Trophoblast cell (in vitro differentiated cells and primary cell): Measurements from ENCODE around the gene CETP.

Experiments used
- DNase-seq, 2 donors: peaks; one replicate each; pipeline ENCODE4 v3.0.0-alpha.2; 2016
- H2AFZ ChIP-seq: 2 replicates; pipeline ENCODE4 v1.6.1; 2013; ENCODE audit warnings: low read length, moderate library complexity, mild to moderate bottlenecking; ENCODE audit not compliant: insufficient read depth, poor library complexity
- H2AK5ac ChIP-seq: 2 replicates; pipeline ENCODE4 v1.6.1; 2013; ENCODE audit warnings: mild to moderate bottlenecking, low read length
- H2BK120ac ChIP-seq: 2 replicates; pipeline ENCODE4 v1.6.1; 2013; ENCODE audit warnings: low read length, mild to moderate bottlenecking, moderate library complexity; ENCODE audit not compliant: insufficient read depth, poor library complexity
- H2BK12ac ChIP-seq: 2 replicates; pipeline ENCODE4 v1.6.1; 2013; ENCODE audit warnings: mild to moderate bottlenecking, low read length, moderate library complexity
- H2BK5ac ChIP-seq: 2 replicates; pipeline ENCODE4 v1.6.1; 2013; ENCODE audit warnings: low read length, low read depth, moderate library complexity, mild to moderate bottlenecking; ENCODE audit not compliant: poor library complexity
- H3K14ac ChIP-seq: 2 replicates; pipeline ENCODE4 v1.6.1; 2013; ENCODE audit warnings: mild to moderate bottlenecking, low read length
- H3K18ac ChIP-seq: 2 replicates; pipeline ENCODE4 v1.6.1; 2013; ENCODE audit warnings: mild to moderate bottlenecking, low read length
- H3K23ac ChIP-seq: 2 replicates; pipeline ENCODE4 v1.6.1; 2013; ENCODE audit warnings: low read length
- H3K27ac ChIP-seq: 2 replicates; pipeline ENCODE4 v1.5.1; 2013; ENCODE audit warnings: low read depth, mild to moderate bottlenecking, inconsistent platforms, low read length, moderate library complexity
- H3K27me3 ChIP-seq: 2 replicates; pipeline ENCODE4 v1.6.1; 2013; ENCODE audit warnings: inconsistent platforms, mild to moderate bottlenecking, low read length, moderate library complexity; ENCODE audit not compliant: insufficient read depth
- H3K36me3 ChIP-seq, 2 experiments: 1 replicate in 1 of 2; 2 replicates in 1 of 2; pipeline ENCODE4 v1.6.1; 2013; ENCODE audit warnings: low read length in 2 of 2, mild to moderate bottlenecking in 2 of 2, moderate library complexity in 1 of 2; ENCODE audit not compliant: insufficient read depth in 2 of 2, control insufficient read depth in 1 of 2
- H3K4ac ChIP-seq: 2 replicates; pipeline ENCODE4 v1.6.1; 2013; ENCODE audit warnings: low read depth, mild to moderate bottlenecking, low read length, moderate library complexity
- H3K4me1 ChIP-seq, 2 experiments: 1 replicate in 1 of 2; 2 replicates in 1 of 2; pipeline ENCODE4 v1.6.1; 2013; ENCODE audit warnings: low read length in 2 of 2, mild to moderate bottlenecking in 2 of 2, moderate library complexity in 1 of 2; ENCODE audit not compliant: insufficient read depth in 2 of 2, control insufficient read depth in 1 of 2
- H3K4me2 ChIP-seq: 2 replicates; pipeline ENCODE4 v1.6.1; 2013; ENCODE audit warnings: inconsistent platforms, mild to moderate bottlenecking, low read length, moderate library complexity
- H3K4me3 ChIP-seq: 2 replicates; pipeline ENCODE4 v1.5.1; 2013; ENCODE audit warnings: mild to moderate bottlenecking, low read depth, low read length, inconsistent platforms
- H3K79me1 ChIP-seq: one replicate; pipeline ENCODE4 v1.6.1; 2013; ENCODE audit warnings: low read length
- H3K79me2 ChIP-seq: 2 replicates; pipeline ENCODE4 v1.6.1; 2013; ENCODE audit warnings: low read length, mild to moderate bottlenecking; ENCODE audit not compliant: control insufficient read depth, insufficient read depth, poor library complexity
- H3K9ac ChIP-seq: 2 replicates; pipeline ENCODE4 v1.6.1; 2013; ENCODE audit warnings: mild to moderate bottlenecking, low read length
- H3K9me3 ChIP-seq: 2 replicates; pipeline ENCODE4 v1.6.1; 2013; ENCODE audit warnings: low read depth, mild to moderate bottlenecking, control low read depth, inconsistent platforms, low read length; ENCODE audit not compliant: insufficient read depth
- H4K12ac ChIP-seq: 2 replicates; pipeline ENCODE4 v1.6.1; 2013; ENCODE audit warnings: low read depth, mild to moderate bottlenecking, low read length, moderate library complexity
- H4K8ac ChIP-seq: 2 replicates; pipeline ENCODE4 v1.6.1; 2013; ENCODE audit warnings: low read depth, mild to moderate bottlenecking, low read length, moderate library complexity
- H4K91ac ChIP-seq: one replicate; pipeline ENCODE4 v1.6.1; 2013; ENCODE audit warnings: low read depth, mild to moderate bottlenecking, low read length, moderate library complexity
- WGBS: extraction: QIAGEN DNeasy Blood & Tissue Kit; methylation state at CpG from one replicate; pipeline ENCODE4 v1.1.7; 2013; ENCODE audit warnings: missing lambda C conversion rate; ENCODE audit not compliant: insufficient read length, insufficient coverage; ENCODE audit errors: extremely low coverage; 5-methylcytosine and 5-hydroxymethylcytosine counted together

Gene CETP

GRCh38 chr16:56936491-56936890, 25.3 kb upstream of the CETP start:
- Histone ChIP-seq H3K36me3 (peaks cover 29 to 39% of the 10 kb centered on the region in 2 experiments), H3K14ac (no peak overlapping the region), H3K4me2 (no peak overlapping the region), H3K4ac (no peak overlapping the region), H4K8ac (no peak overlapping the region), H4K91ac (no peak overlapping the region), H4K12ac (no peak overlapping the region), H3K9ac (no peak overlapping the region), H2BK120ac (no peak overlapping the region), H3K79me2 (peaks cover 11% of the 10 kb centered on the region), H3K27ac (no peak overlapping the region), H2AFZ (no peak overlapping the region), H2BK5ac (no peak overlapping the region), H3K23ac (no peak overlapping the region), H3K18ac (no peak overlapping the region), H3K27me3 (no peaks in the 10 kb centered on the region), H3K79me1 (peaks cover 11% of the 10 kb centered on the region), H3K4me1 (peaks cover 2 to 4% of the 10 kb centered on the region in 2 experiments), H2AK5ac (no peak overlapping the region), H2BK12ac (no peak overlapping the region), H3K4me3 (no peak overlapping the region), H3K9me3 (no peaks in the 10 kb centered on the region)
- DNase-seq: peak in 1 of 2 donors; percentile 11
- no CpG with 5 or more reads among the region's 5 CpGs for WGBS

GRCh38 chr16:56936950-56937349, 24.8 kb upstream of the CETP start:
- peaks cover 0 to 3% of the 10 kb centered on the region in 2 experiments for H3K4me1 ChIP-seq
- no peak overlapping the region for H2BK5ac ChIP-seq
- no peak overlapping the region for H2AFZ ChIP-seq
- no peak overlapping the region for H2BK12ac ChIP-seq
- no peak overlapping the region for H2AK5ac ChIP-seq
- peaks cover 32 to 41% of the 10 kb centered on the region in 2 experiments for H3K36me3 ChIP-seq
- no peak overlapping the region for H3K27ac ChIP-seq
- no peak overlapping the region for H4K91ac ChIP-seq
- no peak overlapping the region for H3K9ac ChIP-seq
- no peak overlapping the region for H3K23ac ChIP-seq
- no peak overlapping the region for H4K12ac ChIP-seq
- no peak overlapping the region for H3K4ac ChIP-seq
- peaks cover 8% of the 10 kb centered on the region for H3K79me1 ChIP-seq
- no peak overlapping the region for H3K18ac ChIP-seq
- no peak overlapping the region for H3K4me3 ChIP-seq
- H2BK120ac ChIP-seq: no peak overlapping the region
- H3K9me3 ChIP-seq: no peaks in the 10 kb centered on the region
- H4K8ac ChIP-seq: no peak overlapping the region
- H3K14ac ChIP-seq: no peak overlapping the region
- H3K27me3 ChIP-seq: no peaks in the 10 kb centered on the region
- DNase-seq: no peak
- peaks cover 8% of the 10 kb centered on the region for H3K79me2 ChIP-seq
- WGBS: no CpG with 5 or more reads among the region's 5 CpGs
- H3K4me2 ChIP-seq: no peak overlapping the region

- H4K91ac ChIP-seq: no peak overlapping the region
- H2AK5ac ChIP-seq: no peak overlapping the region
- no peak overlapping the region for H3K14ac ChIP-seq
- no peaks in the 10 kb centered on the region for H3K27me3 ChIP-seq
- H3K9me3 ChIP-seq: no peaks in the 10 kb centered on the region
- H2BK12ac ChIP-seq: no peak overlapping the region
- peaks cover 44 to 58% of the 10 kb centered on the region in 2 experiments for H3K36me3 ChIP-seq
- no peaks in the 10 kb centered on the region for H3K79me1 ChIP-seq
- H3K4me3 ChIP-seq: no peak overlapping the region
- no peak overlapping the region for H2BK5ac ChIP-seq
- peak in 1 of 2 donors; percentile 24 for DNase-seq
- H2AFZ ChIP-seq: no peak overlapping the region
- H2BK120ac ChIP-seq: no peak overlapping the region
- no peak overlapping the region for H3K18ac ChIP-seq
- H4K8ac ChIP-seq: no peak overlapping the region
- no CpG with 5 or more reads among the region's 8 CpGs for WGBS
- no peak overlapping the region for H3K23ac ChIP-seq
- no peaks in the 10 kb centered on the region for H3K4me1 ChIP-seq
- H3K4ac ChIP-seq: no peak overlapping the region
- no peak overlapping the region for H3K4me2 ChIP-seq
- H3K79me2 ChIP-seq: no peaks in the 10 kb centered on the region
- no peak overlapping the region for H3K27ac ChIP-seq
- H4K12ac ChIP-seq: no peak overlapping the region
- H3K9ac ChIP-seq: no peak overlapping the region
Measured at GRCh38 chr16:56938664-56939513, 22.9 kb upstream of the CETP start.

- Histone ChIP-seq H3K14ac (no peak overlapping the region), H4K91ac (no peak overlapping the region), H2BK5ac (no peak overlapping the region), H3K4me2 (no peak overlapping the region), H2BK120ac (no peak overlapping the region), H2AFZ (no peak overlapping the region), H2AK5ac (no peak overlapping the region), H3K27ac (no peak overlapping the region), H4K8ac (no peak overlapping the region), H3K9ac (no peak overlapping the region), H3K4ac (no peak overlapping the region), H3K18ac (no peak overlapping the region), H3K79me1 (no peaks in the 10 kb centered on the region), H3K23ac (no peak overlapping the region), H2BK12ac (no peak overlapping the region), H3K9me3 (no peaks in the 10 kb centered on the region), H3K27me3 (no peaks in the 10 kb centered on the region), H3K4me1 (no peaks in the 10 kb centered on the region), H3K4me3 (no peak overlapping the region), H4K12ac (no peak overlapping the region), H3K79me2 (no peaks in the 10 kb centered on the region), H3K36me3 (peaks cover 50 to 59% of the 10 kb centered on the region in 2 experiments)
- no CpG with 5 or more reads among the region's 4 CpGs for WGBS
- peak in 1 of 2 donors; percentile 11 for DNase-seq
Measured at GRCh38 chr16:56939801-56940200, 21.9 kb upstream of the CETP start.
